BJ (cell line): ENCODE results near the gene EDRF1. TPM values are rescaled to one million over a fixed set of nuclear protein-coding genes. Genes with fewer than 3 reads are reported as not detected.

ENCODE experiments used
- CTCF ChIA-PET: fragments of 350-600 bp; formaldehyde crosslinking; extraction: SDS; loops from one replicate; lab custom pipeline; 2021; ENCODE audit warnings: antibody characterized with exemption, inconsistent platforms; lab: Yijun Ruan, JAX
- POLR2A ChIA-PET: fragments of 300-600 bp; sonication (Branson Sonifier 250); formaldehyde crosslinking; extraction: SDS; loops from one replicate; lab custom pipeline; 2021; ENCODE audit warnings: antibody characterized with exemption; lab: Charles Lee
- DNase-seq: peaks from one replicate; pipeline ENCODE4 v3.0.0-alpha.2; 2011; ENCODE audit warnings: low read depth
- H3K27me3 ChIP-seq: 2 replicates; pipeline ENCODE4 v1.6.0; 2011; ENCODE audit warnings: low read length; ENCODE audit not compliant: control insufficient read depth, insufficient read depth
- H3K36me3 ChIP-seq: 2 replicates; pipeline ENCODE4 v1.5.1; 2011; ENCODE audit warnings: low read length; ENCODE audit not compliant: control insufficient read depth, insufficient read depth
- H3K4me3 ChIP-seq: 2 replicates; pipeline ENCODE4 v1.5.1; 2011; ENCODE audit warnings: low read depth, mild to moderate bottlenecking, control low read depth, low read length
- polyA plus RNA-seq: library from polyadenylated mRNA; depleted of rRNA; stranded (reverse); fragments of >200 nt; gene quantifications from 2 replicates; pipeline ENCODE4 v1.2.3, GENCODE V29; 2011
- TF ChIP-seq, protein P1 (sequence below): IDR thresholded peaks from 2 replicates; pipeline ENCODE4 v1.5.1; 2011; ENCODE audit warnings: low read depth, mild to moderate bottlenecking, control low read depth, inconsistent platforms, low read length, moderate library complexity; ENCODE audit not compliant: insufficient read depth

EDRF1 gene
- polyA plus RNA-seq, 1 experiment = 15.7 TPM

- H3K27me3 ChIP-seq = no peaks in the 10 kb centered on the region
- CTCF ChIA-PET = no interaction called here
- peaks cover 29% of the 10 kb centered on the region for H3K36me3 ChIP-seq
- H3K4me3 ChIP-seq = no peak overlapping the region
- TF ChIP-seq, protein P1, sequence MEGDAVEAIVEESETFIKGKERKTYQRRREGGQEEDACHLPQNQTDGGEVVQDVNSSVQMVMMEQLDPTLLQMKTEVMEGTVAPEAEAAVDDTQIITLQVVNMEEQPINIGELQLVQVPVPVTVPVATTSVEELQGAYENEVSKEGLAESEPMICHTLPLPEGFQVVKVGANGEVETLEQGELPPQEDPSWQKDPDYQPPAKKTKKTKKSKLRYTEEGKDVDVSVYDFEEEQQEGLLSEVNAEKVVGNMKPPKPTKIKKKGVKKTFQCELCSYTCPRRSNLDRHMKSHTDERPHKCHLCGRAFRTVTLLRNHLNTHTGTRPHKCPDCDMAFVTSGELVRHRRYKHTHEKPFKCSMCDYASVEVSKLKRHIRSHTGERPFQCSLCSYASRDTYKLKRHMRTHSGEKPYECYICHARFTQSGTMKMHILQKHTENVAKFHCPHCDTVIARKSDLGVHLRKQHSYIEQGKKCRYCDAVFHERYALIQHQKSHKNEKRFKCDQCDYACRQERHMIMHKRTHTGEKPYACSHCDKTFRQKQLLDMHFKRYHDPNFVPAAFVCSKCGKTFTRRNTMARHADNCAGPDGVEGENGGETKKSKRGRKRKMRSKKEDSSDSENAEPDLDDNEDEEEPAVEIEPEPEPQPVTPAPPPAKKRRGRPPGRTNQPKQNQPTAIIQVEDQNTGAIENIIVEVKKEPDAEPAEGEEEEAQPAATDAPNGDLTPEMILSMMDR = no peak
- POLR2A ChIA-PET = no interaction called here
- DNase-seq = no peak
These were observed 25.4 kb downstream of the EDRF1 start for GRCh38 chr10:125744909-125745308.

GRCh38 chr10:125747417-125747816 is 27.9 kb downstream of the EDRF1 start:
- POLR2A ChIA-PET = no interaction called here
- H3K27me3 ChIP-seq = no peaks in the 10 kb centered on the region
- peaks cover 26% of the 10 kb centered on the region for H3K36me3 ChIP-seq
- CTCF ChIA-PET = interaction anchor here (1.0 kb wide), 1 partner anchor 12 kb away, joined by 3 read pairs; no protein-coding TSS in a partner anchor
- TF ChIP-seq, protein P1 = no peak
- H3K4me3 ChIP-seq = no peak overlapping the region
- DNase-seq = no peak

DNA sequence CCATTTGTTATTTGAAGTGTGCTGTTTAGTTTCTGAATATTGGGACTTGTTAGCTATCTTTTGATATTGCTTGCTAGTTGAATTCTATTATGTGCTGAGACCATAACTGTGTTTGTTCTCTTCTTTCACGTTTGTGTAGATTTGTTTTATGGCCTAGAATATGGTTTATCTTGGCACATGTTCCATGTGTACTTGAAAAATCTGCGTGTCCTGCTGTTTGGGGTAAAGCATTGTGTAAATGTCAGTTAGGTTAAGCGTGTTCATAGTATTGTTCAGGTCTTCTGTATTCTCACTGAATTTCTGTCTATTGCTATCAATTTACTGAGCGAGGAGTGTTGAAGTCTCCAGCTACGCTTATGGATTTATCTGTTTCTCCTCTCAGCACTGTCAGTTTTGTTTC is 36.7 kb downstream of the EDRF1 start:
- H3K36me3 ChIP-seq = peaks cover 15% of the 10 kb centered on the region
- DNase-seq = no peak
- ChIA-PET POLR2A (no interaction called here), CTCF (no interaction called here)
- no peaks in the 10 kb centered on the region for H3K27me3 ChIP-seq
- TF ChIP-seq, protein P1 = no peak
- no peak overlapping the region for H3K4me3 ChIP-seq

- no peaks in the 10 kb centered on the region for H3K27me3 ChIP-seq
- H3K36me3 ChIP-seq = peaks cover 12% of the 10 kb centered on the region
- POLR2A ChIA-PET = no interaction called here
- TF ChIP-seq, protein P1 = no peak
- CTCF ChIA-PET = no interaction called here
- H3K4me3 ChIP-seq = no peak overlapping the region
- no peak for DNase-seq
These were observed 37.5 kb downstream of the EDRF1 start for GRCh38 chr10:125756853-125757487.

DNA sequence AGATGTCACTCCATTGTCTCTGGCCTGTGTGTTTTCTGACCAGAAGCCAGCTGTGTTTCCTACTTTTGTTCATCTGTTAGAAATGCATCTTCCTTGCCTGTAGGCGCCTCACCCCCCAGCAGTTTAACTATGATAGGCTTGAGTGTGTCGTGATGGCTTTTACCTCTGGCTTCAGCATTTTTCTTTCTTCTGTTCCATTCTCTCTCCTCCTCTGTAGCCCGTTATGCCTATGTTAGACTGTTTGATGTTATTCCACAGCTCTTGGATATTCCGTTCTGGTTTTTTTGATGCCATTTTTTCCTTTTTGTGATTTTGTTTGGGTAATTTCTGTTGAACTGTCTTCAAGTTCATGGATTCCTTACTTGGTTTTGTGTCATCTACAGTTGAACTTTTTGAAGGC is 38.2 kb downstream of the EDRF1 start:
- POLR2A ChIA-PET = no interaction called here
- no peaks in the 10 kb centered on the region for H3K27me3 ChIP-seq
- DNase-seq = no peak
- CTCF ChIA-PET = no interaction called here
- peaks cover 14% of the 10 kb centered on the region for H3K36me3 ChIP-seq
- TF ChIP-seq, protein P1 = no peak
- H3K4me3 ChIP-seq = no peak overlapping the region
